SU-DHL-6 (cell line): ENCODE measurements around the gene ADAM10.

ENCODE experiments used
- H2AFZ ChIP-seq: fragments of 200-600 bp; sonication (generic); 2 replicates; pipeline ENCODE4 v1.6.1; 2014; ENCODE audit warnings: low read depth, mild to moderate bottlenecking, moderate library complexity, mixed read lengths, antibody characterized with exemption, low read length; ENCODE audit not compliant: severe bottlenecking
- H3F3A ChIP-seq: fragments of 200-600 bp; shearing (Covaris generic); 2 replicates; pipeline ENCODE4 v1.6.0; 2016; ENCODE audit warnings: antibody characterized with exemption, mild to moderate bottlenecking; ENCODE audit not compliant: insufficient read depth
- H3K27ac ChIP-seq: fragments of 200-600 bp; sonication (generic); 2 replicates; pipeline ENCODE4 v1.5.1; 2016; ENCODE audit warnings: low read depth, mild to moderate bottlenecking, low read length, moderate library complexity, mixed read lengths
- H3K27me3 ChIP-seq: fragments of 200-600 bp; sonication (generic), shearing (Covaris generic); 2 replicates; pipeline ENCODE4 v1.6.0; 2014; ENCODE audit warnings: mild to moderate bottlenecking, low read length
- H3K36me3 ChIP-seq: fragments of 200-600 bp; sonication (generic); 2 replicates; pipeline ENCODE4 v1.6.1; 2014; ENCODE audit warnings: mild to moderate bottlenecking, low read length, mixed read lengths
- H3K4me2 ChIP-seq: fragments of 300-600, 200-600 bp; shearing (Covaris generic), sonication (generic); 2 replicates; pipeline ENCODE4 v1.6.0; 2014; ENCODE audit warnings: low read length, low read depth, mild to moderate bottlenecking; ENCODE audit not compliant: poor library complexity, severe bottlenecking
- H3K4me3 ChIP-seq: fragments of 200-600 bp; sonication (generic); 2 replicates; pipeline ENCODE4 v1.5.1; 2014; ENCODE audit warnings: antibody characterized with exemption, low read length, mild to moderate bottlenecking, mixed read lengths; ENCODE audit not compliant: insufficient read depth, poor library complexity, severe bottlenecking
- H3K79me2 ChIP-seq: fragments of 200-600 bp; sonication (generic); 2 replicates; pipeline ENCODE4 v1.6.1; 2014; ENCODE audit warnings: mild to moderate bottlenecking, low read length, moderate library complexity; ENCODE audit not compliant: insufficient read depth
- H3K9ac ChIP-seq: fragments of 200-600 bp; sonication (generic); 2 replicates; pipeline ENCODE4 v1.7.0; 2014; ENCODE audit warnings: mild to moderate bottlenecking, low read length
- H3K9me2 ChIP-seq: fragments of 200-600 bp; sonication (generic); replicated peaks from 2 replicates; pipeline ENCODE4 v1.6.1; 2014; ENCODE audit warnings: low read length; ENCODE audit not compliant: insufficient read depth
- H3K9me3 ChIP-seq: fragments of 200-600 bp; sonication (generic); 2 replicates; pipeline ENCODE4 v1.6.1; 2014; ENCODE audit warnings: low read length, mixed read lengths; ENCODE audit not compliant: insufficient read depth
- H4K20me1 ChIP-seq: fragments of 200-600 bp; sonication (generic); 2 replicates; pipeline ENCODE4 v1.6.1; 2014; ENCODE audit warnings: low read depth, mild to moderate bottlenecking, antibody characterized with exemption, low read length, moderate library complexity, mixed read lengths
- CTCF ChIP-seq: fragments of 200-600 bp; sonication (generic); IDR thresholded peaks from one replicate; pipeline ENCODE4 v1.5.1; 2017; ENCODE audit warnings: antibody characterized with exemption, mild to moderate bottlenecking, low read length, moderate library complexity; ENCODE audit not compliant: insufficient read depth, poor library complexity, severe bottlenecking
- EZH2phosphoT487 ChIP-seq: fragments of 200-600 bp; sonication (generic), shearing (Covaris generic); conservative IDR thresholded peaks from 2 replicates; pipeline ENCODE4 v1.6.1; 2018; ENCODE audit warnings: mild to moderate bottlenecking, antibody characterized with exemption, low read length, moderate library complexity, mixed read lengths

The ADAM10 gene

GRCh38 chr15:58582160-58582559, 167.3 kb downstream of the ADAM10 start:
- no peak overlapping the region for H2AFZ ChIP-seq
- no peaks in the 10 kb centered on the region for H4K20me1 ChIP-seq
- H3K27me3 ChIP-seq, result no peaks in the 10 kb centered on the region
- no peak overlapping the region for H3K9ac ChIP-seq
- no peak overlapping the region for H3K27ac ChIP-seq
- no peaks in the 10 kb centered on the region for H3K36me3 ChIP-seq
- H3K79me2 ChIP-seq, result no peaks in the 10 kb centered on the region
- H3K9me3 ChIP-seq, result no peaks in the 10 kb centered on the region
- H3K4me2 ChIP-seq, result no peak overlapping the region
- H3F3A ChIP-seq, result no peaks in the 10 kb centered on the region
- H3K4me3 ChIP-seq, result no peak overlapping the region
- no peaks in the 10 kb centered on the region for H3K9me2 ChIP-seq
- TF ChIP-seq EZH2phosphoT487 (no peak), CTCF (no peak)

- no peaks in the 10 kb centered on the region for H3F3A ChIP-seq
- H3K9me3 ChIP-seq, result no peaks in the 10 kb centered on the region
- no peak overlapping the region for H2AFZ ChIP-seq
- H3K27ac ChIP-seq, result no peak overlapping the region
- H3K4me3 ChIP-seq, result no peak overlapping the region
- no peak overlapping the region for H3K4me2 ChIP-seq
- TF ChIP-seq EZH2phosphoT487 (no peak), CTCF (no peak)
- H3K9ac ChIP-seq, result no peak overlapping the region
- no peaks in the 10 kb centered on the region for H4K20me1 ChIP-seq
- H3K9me2 ChIP-seq, result no peaks in the 10 kb centered on the region
- no peaks in the 10 kb centered on the region for H3K27me3 ChIP-seq
- H3K79me2 ChIP-seq, result no peaks in the 10 kb centered on the region
- no peaks in the 10 kb centered on the region for H3K36me3 ChIP-seq
Observed at GRCh38 chr15:58576657-58577056, 172.8 kb downstream of the ADAM10 start.

- Histone ChIP-seq H3K4me3 (no peak overlapping the region), H3K36me3 (no peaks in the 10 kb centered on the region), H3K79me2 (no peaks in the 10 kb centered on the region), H3K27ac (no peak overlapping the region), H4K20me1 (no peaks in the 10 kb centered on the region), H3F3A (no peaks in the 10 kb centered on the region), H3K4me2 (no peak overlapping the region), H3K27me3 (no peaks in the 10 kb centered on the region), H3K9me3 (no peaks in the 10 kb centered on the region), H3K9me2 (no peaks in the 10 kb centered on the region), H3K9ac (no peak overlapping the region), H2AFZ (no peak overlapping the region)
- TF ChIP-seq CTCF (no peak), EZH2phosphoT487 (no peak)
Observed at GRCh38 chr15:58575045-58575786, 174.3 kb downstream of the ADAM10 start.
